ENCODE results near the gene SERTM1.

The SERTM1 gene

GRCh38 chr13:36674337-36675212, 755 bp downstream of the SERTM1 start (continued):
- TF ChIP-seq ZNF2 (tag by site-specific recombination; IDR thresholded peaks at IDR 0.05) (no peak), ZNF335 (tag by site-specific recombination; conservative IDR thresholded peaks at IDR 0.05) (peak; percentile 73; the same call in 1 of the 2 replicates), ZNF555 (tag by site-specific recombination; conservative IDR thresholded peaks at IDR 0.05) (no peak), ZIC2 (tag by site-specific recombination; IDR thresholded peaks at IDR 0.05) (no peak), ZNF280D (tag by site-specific recombination; IDR thresholded peaks at IDR 0.05) (no peak), ZNF416 (tag by site-specific recombination; IDR thresholded peaks at IDR 0.05) (no peak), ZNF48 (tag by site-specific recombination; IDR thresholded peaks at IDR 0.05) (no peak), ZBTB11 (tag by site-specific recombination; conservative IDR thresholded peaks at IDR 0.05; ENCODE audit: low read depth) (no peak), ZNF223 (tag by site-specific recombination; IDR thresholded peaks at IDR 0.05) (no peak), ZNF157 (tag by site-specific recombination; IDR thresholded peaks at IDR 0.05) (no peak), ZNF362 (tag by site-specific recombination; IDR thresholded peaks at IDR 0.05) (no peak), ZNF600 (tag by site-specific recombination; IDR thresholded peaks at IDR 0.05) (0 out of 2 replicates have a peak, but pooled peaks have one; percentile 13)

GRCh38 chr13:36675213-36675536, 1.4 kb downstream of the SERTM1 start:
- Histone ChIP-seq H3K4me3 (ENCODE audit: low read depth, low read length) (no peak overlapping the region), H3K4me1 (ENCODE audit: control insufficient read depth, insufficient read depth, low read length) (no peaks in the 10 kb centered on the region), H3K27ac (ENCODE audit: extremely low read depth, low read depth, low read length) (no peak overlapping the region), H3K36me3 (ENCODE audit: control insufficient read depth in 2 of 2, insufficient read depth in 1 of 2, low read length in 2 of 2) (no peaks in the 10 kb centered on the region), H3K9me3 (ENCODE audit: control insufficient read depth, insufficient read depth, low read depth, low read length) (no peaks in the 10 kb centered on the region)
- CTCF ChIA-PET: no interaction called here
- POLR2A ChIA-PET: no interaction called here
- no peak for TF ChIP-seq ZBTB6 (tag by site-specific recombination; IDR thresholded peaks at IDR 0.05)
- TF ChIP-seq ZNF146 (tag by site-specific recombination; IDR thresholded peaks at IDR 0.05): no peak
